ENCODE results near the gene CCDC85C.

CCDC85C gene

DNA sequence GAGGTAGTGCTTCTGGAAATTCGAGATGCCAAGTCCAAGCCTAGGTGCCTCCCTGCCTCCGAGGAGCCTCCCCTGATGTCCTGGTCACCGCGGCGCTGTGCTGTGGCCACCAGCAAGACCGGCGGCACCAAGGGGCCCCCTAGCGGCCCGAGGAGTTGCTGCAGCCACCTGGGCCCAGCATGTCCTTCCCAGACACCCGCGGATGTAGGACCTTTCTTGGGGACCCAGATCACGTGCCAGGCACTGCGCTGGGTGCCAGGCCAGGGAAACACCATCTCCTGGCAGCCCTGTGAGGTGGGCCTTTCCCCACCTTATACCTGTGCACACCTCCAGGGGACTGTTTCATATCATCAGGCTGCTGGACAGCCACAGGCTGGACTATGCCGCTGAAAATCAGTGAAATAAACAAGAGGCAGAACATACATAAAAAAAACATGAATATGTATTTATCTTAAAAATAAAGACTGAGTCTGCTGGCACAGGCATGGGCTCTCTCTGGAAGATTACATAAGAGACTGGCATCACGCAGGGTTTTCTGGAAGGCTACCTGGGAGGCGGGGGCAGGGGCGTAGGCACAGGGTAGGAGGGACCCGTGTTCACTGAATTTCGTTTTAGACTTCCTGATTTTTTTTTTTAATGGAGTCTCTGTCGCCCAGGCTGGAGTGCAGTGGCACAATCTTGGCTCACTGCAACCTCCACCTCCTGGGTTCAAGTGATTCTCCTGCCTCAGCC is 25.0 kb upstream of the CCDC85C start:
- DNase-seq, result peak; percentile 31

- DNase-seq, result no peak
These were observed 23.7 kb upstream of the CCDC85C start for GRCh38 chr14:99627510-99628381.

DNA sequence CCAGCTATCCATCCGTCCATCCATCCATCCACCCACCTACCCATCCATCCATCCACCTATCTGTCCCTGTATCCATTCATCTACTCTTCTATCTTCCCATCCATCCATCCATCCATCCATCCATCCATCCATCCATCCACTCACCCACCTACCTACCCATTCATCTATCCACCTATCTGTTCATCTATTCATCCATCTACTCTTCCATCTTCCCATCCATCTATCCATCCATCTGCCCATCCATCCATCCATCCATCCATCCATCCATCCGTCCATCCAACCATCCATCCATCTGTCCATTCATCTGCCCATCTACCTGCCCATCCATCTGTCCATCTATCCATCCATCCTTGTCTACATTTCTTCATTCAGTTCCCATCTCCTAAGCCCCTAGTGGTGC is 23.1 kb upstream of the CCDC85C start:
- DNase-seq, result no peak

DNA sequence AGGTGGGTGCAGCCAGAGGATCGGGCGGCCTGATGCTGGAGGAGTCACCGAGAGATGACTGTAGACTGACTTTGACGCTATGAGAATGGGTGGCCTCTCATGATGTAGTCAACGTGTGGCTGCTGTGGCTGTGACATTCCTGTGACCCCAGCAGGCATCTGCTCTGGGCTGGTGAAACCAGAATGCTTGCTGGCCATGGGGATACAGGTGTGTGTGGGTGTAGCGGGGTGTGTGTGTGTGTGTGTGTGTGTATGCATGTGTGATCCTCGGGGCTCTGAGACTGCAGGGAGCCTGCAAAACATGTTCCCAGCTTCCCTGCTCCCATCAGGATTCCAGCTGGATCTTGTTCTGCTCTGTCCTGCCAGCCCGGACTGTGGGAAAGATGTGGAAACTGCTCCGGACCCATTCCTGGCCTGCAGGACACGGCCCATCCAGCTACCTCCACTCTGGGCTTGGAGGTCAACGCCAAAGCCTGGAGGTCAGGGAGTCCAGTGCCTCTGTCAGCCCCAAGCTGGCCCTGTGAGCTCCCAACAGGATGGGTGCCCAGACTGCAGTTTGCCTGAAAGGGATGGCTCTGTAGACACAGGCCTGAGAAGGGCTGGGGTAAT is 22.1 kb upstream of the CCDC85C start:
- no peak for DNase-seq

- no peak for DNase-seq
These were observed 21.5 kb upstream of the CCDC85C start for GRCh38 chr14:99625476-99625875.

DNA sequence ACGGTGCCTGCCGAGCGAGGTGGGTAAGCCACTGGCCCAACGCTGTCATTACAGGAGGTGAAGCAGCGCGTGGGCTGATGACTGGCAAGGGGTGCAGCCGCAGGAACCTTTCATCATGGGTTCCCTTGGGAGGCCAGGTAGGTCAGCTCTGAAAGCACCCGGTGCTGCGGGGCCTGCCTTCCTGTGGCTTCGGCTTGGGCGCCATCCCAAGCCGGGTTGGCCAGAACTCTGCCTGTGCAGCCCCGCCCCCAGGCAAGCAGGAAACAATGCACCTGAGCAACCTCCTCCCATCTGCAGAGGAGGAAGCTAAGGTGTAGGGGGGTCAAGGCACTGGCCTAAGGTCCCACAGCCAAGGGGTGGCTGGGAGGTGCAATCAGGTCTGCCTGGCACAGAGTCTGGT is 21.0 kb upstream of the CCDC85C start:
- DNase-seq, result no peak

DNA sequence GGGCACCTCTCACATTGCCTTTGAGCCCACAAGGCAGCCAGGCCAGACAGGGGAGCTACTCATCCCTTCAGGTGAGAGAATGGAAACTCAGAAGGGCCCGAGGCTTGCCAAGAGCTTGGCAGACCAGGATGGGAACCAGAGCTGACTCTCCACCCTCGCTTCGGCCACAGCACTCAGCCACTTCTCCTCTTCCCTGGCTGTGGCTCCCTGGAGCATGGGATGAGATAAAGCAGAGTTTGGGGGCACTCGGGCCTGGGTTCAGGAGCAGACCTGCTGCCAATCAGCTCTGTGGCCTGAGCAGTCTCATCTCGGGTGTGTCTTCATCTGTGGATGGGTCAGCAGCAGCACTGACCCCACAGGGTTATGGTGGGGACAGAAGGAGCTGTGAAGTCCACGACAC is 20.0 kb upstream of the CCDC85C start:
- no peak for DNase-seq

GRCh38 chr14:99621948-99622347 is 17.9 kb upstream of the CCDC85C start:
- no peak for DNase-seq

- DNase-seq, result no peak
These were observed 16.1 kb upstream of the CCDC85C start for GRCh38 chr14:99619835-99620834.

DNA sequence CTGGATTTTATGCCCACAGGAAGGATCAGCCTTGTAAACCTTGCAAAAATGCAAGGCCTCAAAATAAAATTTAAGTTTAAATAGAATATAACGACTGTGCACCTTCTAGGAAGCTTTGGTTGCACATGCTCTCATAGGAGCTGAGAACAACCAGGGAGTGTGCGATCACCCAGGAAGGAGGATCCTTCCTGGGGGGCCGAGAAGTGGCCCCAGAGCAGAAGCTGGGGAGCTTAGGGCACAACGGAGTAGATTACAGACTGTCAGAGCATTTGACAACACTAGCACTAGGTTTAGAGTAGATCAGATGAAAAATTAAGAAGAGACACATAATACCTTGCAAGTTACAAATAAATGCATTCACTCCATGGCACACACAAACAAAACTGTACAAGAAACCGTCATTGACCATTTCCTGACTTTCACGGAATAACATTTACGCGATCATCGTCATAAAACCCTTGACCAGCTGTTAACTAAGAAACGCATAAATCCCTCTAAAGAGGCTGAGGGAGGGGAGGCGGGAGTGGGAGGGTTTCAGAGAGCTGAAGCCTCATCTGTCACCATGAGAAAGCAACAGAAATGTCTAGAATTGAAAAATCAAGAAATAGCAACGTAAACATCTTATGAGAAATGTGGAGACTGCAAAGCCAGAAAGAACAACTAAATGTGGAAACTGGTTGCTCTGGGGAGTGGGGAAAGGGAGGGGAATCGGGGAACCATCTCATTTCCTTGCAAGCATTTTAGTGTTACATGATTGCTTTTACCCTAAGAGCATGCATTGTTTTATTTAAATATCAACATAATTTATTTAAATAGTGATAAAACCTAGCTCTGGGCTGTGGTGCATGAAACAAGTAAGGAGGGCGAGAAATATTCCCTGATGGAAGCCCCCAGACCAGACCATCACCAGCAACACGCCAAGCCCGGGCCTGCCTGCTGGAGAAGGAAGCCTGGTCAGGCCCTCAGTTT is 13.1 kb upstream of the CCDC85C start:
- DNase-seq, result no peak

- no peak for DNase-seq
These were observed 11.6 kb upstream of the CCDC85C start for GRCh38 chr14:99615497-99616157.

GRCh38 chr14:99612738-99613330 is 8.8 kb upstream of the CCDC85C start:
- DNase-seq, result no peak

DNA sequence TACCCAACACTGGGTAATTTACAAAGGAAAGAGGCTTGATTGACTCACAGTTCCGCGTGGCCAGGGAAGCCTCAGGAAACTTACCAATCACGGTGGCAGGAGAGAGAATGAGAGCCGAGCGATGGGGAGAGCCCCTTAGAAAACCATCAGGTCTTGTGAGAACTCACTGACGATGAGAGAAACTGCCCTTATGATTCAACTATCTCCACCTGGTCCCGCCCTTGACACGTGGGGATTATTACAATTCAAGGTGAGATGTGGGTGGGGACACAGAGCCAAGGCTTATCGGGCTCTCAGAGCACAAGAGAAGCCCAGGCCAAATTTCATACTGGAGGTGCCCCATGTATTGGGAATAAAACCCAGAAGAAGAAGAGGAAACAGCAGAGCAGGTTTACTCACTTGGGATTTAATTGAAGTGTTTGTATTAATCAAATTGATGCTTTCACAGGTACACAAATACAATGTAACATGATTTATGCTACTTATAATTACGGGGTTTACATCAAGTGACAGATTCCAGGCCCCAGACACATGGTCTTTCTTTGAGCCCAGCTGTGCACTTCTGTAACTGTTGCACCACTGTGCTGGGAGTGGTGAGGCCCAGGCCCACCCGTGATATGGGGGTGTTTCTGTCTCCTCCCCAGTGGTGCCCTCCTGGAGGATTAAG is 8.2 kb upstream of the CCDC85C start:
- no peak for DNase-seq

DNA sequence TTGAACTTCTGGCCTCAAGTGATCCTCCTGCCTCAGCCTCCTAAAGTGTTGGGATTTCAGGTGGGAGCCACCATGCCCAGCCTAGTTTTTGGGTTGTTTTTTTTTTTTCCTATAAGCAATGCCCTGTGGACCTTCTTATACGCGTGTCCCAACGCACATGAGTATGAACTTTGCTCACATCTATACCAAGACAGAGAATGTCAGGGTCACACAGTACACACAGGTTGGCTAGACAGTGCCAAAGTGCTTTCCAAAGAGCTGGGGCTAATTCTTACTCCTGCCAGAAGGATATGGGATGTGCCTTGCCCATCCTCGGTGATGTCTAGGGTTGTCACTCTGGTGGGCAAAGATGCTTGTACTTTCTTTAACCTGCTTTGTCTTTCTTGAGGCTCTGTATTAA is 7.6 kb upstream of the CCDC85C start:
- DNase-seq, result no peak

DNA sequence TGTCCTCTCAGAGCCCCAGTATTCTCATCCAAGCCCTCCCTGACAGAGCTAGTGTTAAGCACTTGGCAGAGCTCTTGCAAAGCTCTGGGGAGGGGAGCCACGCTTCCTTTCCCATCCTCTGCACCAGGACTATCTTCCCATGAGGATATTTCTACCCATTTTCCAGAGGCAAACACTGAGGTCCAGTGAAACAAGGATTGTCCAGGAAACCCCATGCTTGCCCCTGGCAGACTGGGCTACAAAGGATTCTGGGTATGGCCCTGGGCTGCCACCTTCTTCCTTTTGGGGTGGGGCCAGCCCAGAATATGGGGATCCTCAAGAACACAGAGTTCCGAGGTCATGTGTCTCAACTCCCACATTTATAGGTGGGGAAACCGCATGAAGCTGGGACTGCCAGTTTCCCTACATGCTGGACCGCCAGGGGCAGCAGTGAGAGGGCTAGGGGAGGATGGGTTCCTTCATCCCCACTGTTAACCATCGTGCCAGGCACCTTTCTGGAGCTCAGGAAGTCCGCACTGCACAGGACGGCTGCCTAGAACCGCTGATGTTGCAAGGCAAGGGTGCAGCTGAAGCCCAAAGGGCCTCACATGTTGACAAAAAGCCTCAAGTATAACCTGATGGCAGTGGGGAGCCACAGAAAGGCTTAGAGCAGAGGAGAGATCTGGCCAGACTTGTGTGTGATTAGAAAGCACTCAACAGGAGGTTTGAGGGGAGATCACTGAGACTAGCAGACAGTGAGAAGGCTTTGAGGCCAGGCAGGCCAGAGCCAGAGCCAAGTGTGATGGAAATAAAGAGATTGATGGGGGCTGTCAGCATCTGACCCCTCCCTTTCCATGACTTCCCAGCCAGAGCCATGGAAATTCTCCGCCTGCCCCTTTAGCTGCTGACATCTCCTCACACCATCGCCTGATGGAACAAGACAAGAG is 5.5 kb upstream of the CCDC85C start:
- DNase-seq, result no peak

DNA sequence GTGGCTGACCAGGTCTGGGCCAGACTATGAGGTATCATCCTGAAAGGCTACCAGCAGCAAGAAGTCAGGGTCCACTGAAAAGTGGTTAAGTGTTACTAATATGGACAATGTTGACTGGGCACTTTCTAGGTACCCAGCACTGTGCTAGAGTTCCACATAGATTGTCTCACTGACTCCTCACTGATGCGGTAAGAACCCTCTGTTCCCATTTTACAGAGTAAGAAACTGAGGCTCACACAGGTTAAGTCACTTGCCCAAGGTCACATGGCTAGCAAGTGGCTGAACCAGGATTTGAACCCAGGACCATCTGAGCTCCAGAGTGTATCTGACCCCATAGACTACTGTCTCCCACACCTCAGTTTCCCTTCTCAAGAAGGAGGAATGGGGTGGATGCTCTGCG is 4.6 kb upstream of the CCDC85C start:
- DNase-seq, result no peak

DNA sequence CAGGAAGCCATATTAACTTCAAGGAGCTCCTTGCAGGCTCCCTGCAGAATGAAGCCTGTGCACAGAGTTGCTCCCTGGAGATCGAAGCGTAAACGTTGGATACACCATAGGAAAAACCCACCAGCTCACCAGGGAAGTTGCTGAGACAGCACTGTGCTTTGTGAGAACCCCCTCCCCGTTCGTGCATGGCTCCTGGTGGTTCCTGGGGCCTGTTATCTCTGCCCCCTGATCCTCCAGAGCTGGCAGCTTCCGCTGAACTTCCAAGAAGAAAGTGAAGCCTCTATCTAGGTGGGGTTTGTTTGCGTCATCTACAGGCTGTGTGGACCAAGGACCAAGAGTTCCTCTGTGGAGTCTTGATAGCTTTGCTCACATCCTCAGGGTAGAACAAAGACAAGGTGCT is 2.4 kb upstream of the CCDC85C start:
- no peak for DNase-seq

- DNase-seq, result peak; percentile 59
These were observed 1.4 kb upstream of the CCDC85C start for GRCh38 chr14:99605299-99605961.

Measured in NCI-H446 treated with DMSO at 0.1 percent for 48 hours (cell line).